NCI-H2196 treated with DMSO at 0.1 percent for 48 hours (cell line): ENCODE results near the gene ODAD3.

ENCODE experiments used
- DNase-seq: peaks from one replicate; lab custom pipeline; 2025; ENCODE audit not compliant: unreplicated experiment; lab: John Stamatoyannopoulos, UW

The ODAD3 gene

DNA sequence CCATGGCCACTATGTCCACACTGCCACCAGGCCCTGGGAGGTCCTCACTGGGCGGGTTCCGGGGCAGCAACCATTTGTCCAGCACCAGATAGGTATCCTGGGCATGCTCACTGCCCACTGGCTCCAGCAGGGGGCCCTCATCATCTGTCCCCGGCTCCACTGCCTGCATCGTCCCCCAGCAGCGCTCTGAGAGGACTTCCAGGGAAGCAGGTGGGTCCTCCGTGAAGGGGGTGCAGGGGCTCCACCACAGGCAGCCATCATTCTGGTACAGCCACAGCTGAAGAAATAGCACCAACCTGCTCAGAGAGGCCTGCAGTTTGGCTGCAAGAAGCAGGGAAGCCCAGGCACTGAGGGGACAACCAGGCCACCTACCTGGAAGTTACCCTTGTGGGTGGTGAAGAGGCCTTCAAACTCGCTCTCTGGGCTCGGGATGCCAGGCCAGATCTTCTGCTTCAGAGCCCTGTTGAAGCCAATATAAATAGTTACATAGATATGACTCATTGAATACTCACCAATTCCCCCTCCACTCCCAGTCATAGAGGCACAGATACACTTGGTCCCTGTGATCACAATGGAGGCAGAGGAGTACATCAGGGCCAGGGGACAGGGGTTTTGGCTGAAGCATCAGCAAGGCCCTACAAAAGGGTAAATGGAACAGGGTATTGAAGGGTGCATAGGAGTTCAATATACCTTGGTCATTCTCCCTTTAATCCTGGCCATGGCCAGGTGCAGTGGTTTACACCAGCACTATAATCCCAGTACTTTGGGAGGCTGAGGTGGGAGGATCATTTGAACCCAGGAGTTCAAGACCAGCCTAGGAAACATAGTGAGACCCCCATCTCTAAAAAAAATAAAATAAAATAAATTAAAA lies 56.4 kb downstream of the ODAD3 start:
- no peak for DNase-seq

DNA sequence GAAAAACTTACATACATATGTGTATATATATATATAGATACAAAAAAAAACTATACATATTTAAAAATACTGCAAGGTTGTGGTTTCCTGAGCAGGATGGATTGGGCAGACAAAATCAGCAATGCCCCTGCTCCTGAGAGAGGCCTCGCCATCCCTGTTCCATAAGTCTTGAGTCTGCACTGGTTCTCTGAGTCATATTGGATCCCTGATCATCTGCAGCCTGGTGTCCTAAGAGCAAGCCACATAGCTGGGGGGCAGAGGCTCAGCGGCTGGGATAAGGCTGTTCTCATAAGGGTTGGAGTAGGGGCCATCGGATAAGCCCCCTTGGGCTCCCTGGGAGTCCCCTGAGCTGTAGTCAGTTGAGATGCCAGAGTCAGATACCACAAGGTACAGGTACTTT lies 57.2 kb downstream of the ODAD3 start:
- no peak for DNase-seq

DNA sequence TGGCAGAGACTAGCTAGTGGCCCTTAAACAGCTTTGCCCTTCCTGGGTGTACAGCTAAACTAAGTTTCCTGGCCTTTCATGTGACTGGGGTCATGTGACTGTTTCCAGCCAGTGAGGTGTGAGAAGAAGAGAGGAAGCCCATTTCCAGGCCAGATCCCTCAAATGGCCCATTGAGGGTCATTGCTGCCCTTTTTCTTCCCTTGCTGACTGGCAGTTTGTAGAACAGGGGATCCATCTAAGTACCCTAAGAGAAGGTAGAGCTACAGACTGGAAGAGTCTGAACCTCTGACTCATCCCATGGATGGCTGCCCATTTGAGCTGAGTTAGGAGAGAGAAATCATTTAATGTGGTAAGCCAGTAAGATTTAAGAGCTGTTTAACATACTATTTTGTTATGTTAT lies 57.7 kb downstream of the ODAD3 start:
- no peak for DNase-seq

DNA sequence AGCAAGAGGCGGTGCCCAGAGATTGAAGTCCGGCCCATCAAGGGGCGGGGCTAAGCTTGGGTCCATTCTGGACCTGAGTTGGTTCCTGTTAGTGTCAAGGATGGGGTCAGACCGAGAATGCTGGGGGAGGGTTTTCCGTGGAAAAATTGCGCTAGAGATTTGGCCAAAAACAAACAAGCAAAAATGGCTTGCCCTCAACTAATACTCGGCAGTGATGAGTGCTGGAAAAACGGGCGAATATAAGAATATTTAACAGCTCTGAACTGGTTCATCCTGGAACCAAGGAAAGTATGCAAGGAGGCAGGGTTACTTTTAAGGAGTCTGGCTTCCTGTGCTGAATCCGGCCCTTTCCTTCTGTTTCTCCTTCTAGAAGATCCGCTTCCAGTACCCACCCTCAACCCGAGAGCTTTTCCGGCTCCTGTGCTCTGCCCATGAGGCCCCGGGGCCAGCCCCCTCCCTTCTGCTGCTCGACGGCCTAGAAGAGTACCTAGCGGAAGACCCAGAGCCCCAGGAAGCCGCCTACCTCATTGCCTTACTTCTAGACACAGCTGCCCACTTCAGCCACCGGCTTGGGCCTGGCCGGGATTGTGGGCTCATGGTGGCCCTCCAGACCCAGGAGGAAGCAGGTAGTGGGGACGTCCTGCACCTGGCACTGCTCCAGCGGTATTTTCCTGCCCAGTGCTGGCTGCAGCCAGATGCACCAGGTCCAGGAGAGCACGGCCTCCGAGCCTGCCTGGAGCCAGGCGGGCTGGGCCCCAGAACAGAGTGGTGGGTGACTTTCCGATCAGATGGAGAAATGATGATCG lies 59.6 kb downstream of the ODAD3 start:
- peak; percentile 45 for DNase-seq

DNA sequence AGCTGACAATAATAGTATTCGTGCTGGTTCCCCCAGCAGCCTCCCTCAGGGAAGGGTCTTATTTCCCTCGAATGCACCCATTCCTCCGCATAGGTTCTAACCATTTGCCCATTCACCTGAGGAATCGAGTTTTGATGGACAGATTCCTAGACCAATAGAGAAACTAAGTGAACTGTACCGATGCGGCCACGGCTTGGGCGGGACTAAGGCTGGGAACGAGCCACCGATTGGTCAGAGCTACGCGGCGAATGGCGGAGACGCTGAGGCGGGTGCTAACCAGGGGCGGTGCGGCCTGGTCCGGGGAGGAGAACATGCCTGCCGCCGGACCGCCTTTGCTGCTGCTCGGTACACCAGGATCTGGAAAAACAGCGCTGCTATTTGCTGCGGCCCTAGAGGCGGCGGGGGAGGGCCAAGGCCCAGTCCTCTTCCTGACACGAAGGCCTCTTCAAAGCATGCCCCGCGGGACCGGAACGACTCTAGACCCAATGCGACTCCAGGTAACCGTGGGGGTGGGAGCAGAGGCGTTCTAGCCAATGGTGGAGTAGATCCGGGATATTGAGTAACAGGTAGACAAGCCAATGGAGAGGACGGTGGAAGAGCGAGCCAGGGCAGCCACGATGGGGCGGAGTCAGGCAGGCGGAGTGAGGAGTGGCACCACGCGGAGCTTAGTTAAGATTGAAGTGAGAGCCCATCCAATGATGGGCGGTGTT lies 60.3 kb downstream of the ODAD3 start, which contains the start of gene SWSAP1:
TSS of gene SWSAP1 (plus strand) at position 234 of the 710 bp plus-strand sequence. CDS start at position 249, 15 bp downstream.
- DNase-seq = peak; percentile 100

DNA sequence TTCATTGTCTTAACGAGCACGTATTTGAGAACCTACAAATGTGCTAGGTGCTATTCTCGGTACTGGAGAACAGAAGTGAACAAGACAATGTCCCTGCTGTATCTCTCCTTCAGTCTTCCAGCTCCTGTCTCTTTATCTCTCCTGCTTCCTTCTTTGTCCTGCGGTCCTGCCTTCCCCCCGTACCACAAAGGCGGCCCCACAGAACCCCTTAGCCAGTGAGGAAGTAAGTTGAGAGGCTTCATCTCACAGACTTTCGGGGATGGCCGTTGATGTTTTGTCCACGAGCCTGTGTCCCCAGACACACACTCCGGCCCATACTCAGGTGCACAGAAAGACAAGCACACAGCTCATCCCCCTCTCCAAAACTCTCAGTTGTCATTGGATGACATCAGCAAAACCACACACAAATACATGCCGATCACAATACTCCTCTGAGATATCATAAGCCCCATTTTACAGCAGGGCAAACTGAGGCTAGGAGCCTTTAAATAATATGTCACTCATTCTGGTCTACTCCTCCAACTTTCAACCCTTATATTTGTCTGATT lies 61.0 kb downstream of the ODAD3 start:
- DNase-seq = no peak

DNA sequence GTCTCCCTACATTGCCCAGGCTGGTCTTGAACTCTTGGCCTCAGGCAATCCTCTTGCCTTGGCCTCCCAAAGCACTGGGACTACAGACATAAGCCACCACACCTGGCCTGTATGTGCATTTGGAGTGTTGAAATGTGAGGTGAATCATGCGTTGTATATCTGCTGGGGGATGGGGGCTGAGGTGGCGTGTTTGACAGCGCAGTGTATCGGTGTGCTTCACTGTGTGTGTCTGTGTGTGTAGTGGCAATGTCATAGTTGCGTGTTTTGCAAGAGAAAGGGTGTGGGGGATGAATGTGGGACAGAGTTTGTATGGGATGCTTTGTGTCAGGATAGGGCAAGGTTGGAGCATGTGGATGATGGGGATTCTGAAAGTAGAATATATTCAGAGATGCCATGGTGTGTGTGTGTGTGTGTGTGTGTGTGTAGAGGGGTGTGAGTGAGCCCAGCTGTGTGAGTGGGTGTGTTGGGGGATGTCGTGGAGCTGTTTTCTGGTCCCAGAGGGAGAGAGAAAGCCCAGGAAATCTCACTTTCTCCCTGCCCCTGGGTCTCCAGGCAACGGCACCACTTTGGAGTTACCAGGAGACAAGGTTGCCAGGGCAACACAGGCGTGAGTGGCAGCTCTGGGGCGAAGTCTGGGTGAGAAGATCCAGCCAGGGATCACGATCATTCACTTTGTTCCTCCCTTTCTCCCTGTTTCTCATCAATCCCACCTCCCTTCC lies 61.6 kb downstream of the ODAD3 start:
- peak; percentile 65 for DNase-seq

DNA sequence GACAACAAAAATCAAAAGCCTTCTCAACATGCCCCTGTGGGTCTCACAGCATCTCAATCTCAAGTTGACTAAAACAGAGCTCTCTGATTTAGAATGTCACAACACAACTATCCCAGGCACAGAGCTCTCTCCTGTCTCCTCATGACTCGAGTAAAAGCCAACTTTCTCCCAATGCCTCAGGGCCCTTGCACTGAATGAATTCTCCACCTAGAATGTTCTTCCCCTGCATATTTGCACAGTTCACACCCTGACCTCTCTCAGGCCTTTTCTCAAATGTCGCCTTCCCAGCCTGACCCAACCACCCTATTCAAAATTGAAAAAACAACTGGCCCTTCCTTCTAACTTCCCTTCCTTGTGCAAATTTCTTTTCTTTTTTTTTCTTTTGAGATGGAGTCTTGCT lies 64.2 kb downstream of the ODAD3 start:
- no peak for DNase-seq
